Astrocyte of the cerebellum (primary cell): Measurements from ENCODE around the gene CFAP74.
A peak's percentile ranks its signal among the peaks of the same experiment; 100 is the strongest.

ENCODE experiments used
- DNase-seq: peaks from one replicate; pipeline ENCODE4 v3.0.0-alpha.2; 2011; ENCODE audit warnings: low read depth
- H3K4me3 ChIP-seq: 2 replicates; pipeline ENCODE4 v1.5.1; 2011; ENCODE audit warnings: mild to moderate bottlenecking, low read depth, low read length, moderate library complexity
- CTCF ChIP-seq: IDR thresholded peaks from 2 replicates; pipeline ENCODE4 v1.5.1; 2012; ENCODE audit warnings: low read length, low read depth, moderate library complexity, mild to moderate bottlenecking; ENCODE audit errors: missing control alignments
- in situ Hi-C: cut with HindIII; loops from 2 replicates; pipeline ENCODE4 v1.10.0; 2017; ENCODE audit warnings: low sequenced_read_pairs

The CFAP74 gene

GRCh38 chr1:1892763-1893120 lies 110.8 kb downstream of the CFAP74 start:
- no peak for DNase-seq
- in situ Hi-C loops, result no loop called here
- no peak for TF ChIP-seq CTCF
- no peak overlapping the region for H3K4me3 ChIP-seq

GRCh38 chr1:1892079-1892762 lies 111.4 kb downstream of the CFAP74 start:
- TF ChIP-seq CTCF, result no peak
- peak overlapping the region; percentile 79 for H3K4me3 ChIP-seq
- DNase-seq, result no peak
- in situ Hi-C loops, result no loop called here

- in situ Hi-C loops, result no loop called here
- no peak for DNase-seq
- TF ChIP-seq CTCF, result no peak
- H3K4me3 ChIP-seq, result peak overlapping the region; percentile 79
Observed at GRCh38 chr1:1891349-1892078, 112.1 kb downstream of the CFAP74 start.

GRCh38 chr1:1890506-1891348 lies 112.9 kb downstream of the CFAP74 start, which contains the start of gene GNB1:
Gene GNB1 (minus strand): TSS chr1:1891087. CDS start chr1:1825453, 65,634 bp downstream.
- no peak for TF ChIP-seq CTCF
- H3K4me3 ChIP-seq, result peak within 1 kb of the TSS; percentile 79
- in situ Hi-C loops, result no loop called here
- peak; percentile 60 for DNase-seq

- no peak for TF ChIP-seq CTCF
- in situ Hi-C loops, result no loop called here
- H3K4me3 ChIP-seq, result peak overlapping the region; percentile 79
- DNase-seq, result no peak
Observed at GRCh38 chr1:1889847-1890505, 113.6 kb downstream of the CFAP74 start.
